COLO668 (cell line): ENCODE measurements around the gene TLR3.
"Not testable (repeated sequence)": the region's sequence is repeated elsewhere in the genome, so short reads cannot be mapped to it uniquely, and the experiment has no call there.

Experiments
- DNase-seq: peaks from one replicate; lab custom pipeline; 2025; ENCODE audit not compliant: unreplicated experiment; lab: John Stamatoyannopoulos, UW

The TLR3 gene

GRCh38 chr4:186068581-186069348, at the start of gene TLR3:
Gene TLR3 (plus strand): TSS chr4:186069156. CDS start chr4:186076620, 7,464 bp downstream.
- DNase-seq: no peak

GRCh38 chr4:186019269-186019668, 49.7 kb upstream of the TLR3 start:
- no peak for DNase-seq

GRCh38 chr4:186020106-186020792, 48.7 kb upstream of the TLR3 start:
- DNase-seq: no peak

GRCh38 chr4:186020793-186021407, 48.1 kb upstream of the TLR3 start:
- DNase-seq: no peak

GRCh38 chr4:186021461-186022167, 47.3 kb upstream of the TLR3 start:
- peak; percentile 32 for DNase-seq

DNA sequence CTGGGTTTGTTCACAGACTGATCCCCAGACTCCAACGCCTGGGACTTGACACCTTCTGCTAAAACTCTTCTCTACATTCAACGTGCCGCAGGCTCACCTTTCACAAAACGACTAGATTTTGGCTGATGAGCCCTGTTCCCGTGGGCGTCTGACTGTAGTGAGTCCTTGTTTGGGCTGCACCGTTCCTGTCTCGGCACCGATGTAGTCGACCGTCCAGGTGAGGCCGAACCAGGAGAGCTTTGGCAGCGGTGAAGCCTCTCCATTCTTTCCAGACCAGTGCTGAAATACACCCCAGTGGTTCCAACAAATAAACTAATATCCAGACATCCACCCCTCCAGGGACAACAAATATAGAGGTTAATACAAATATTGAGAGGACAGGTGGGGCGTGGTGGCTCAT, 45.0 kb upstream of the TLR3 start:
- DNase-seq: no peak

DNA sequence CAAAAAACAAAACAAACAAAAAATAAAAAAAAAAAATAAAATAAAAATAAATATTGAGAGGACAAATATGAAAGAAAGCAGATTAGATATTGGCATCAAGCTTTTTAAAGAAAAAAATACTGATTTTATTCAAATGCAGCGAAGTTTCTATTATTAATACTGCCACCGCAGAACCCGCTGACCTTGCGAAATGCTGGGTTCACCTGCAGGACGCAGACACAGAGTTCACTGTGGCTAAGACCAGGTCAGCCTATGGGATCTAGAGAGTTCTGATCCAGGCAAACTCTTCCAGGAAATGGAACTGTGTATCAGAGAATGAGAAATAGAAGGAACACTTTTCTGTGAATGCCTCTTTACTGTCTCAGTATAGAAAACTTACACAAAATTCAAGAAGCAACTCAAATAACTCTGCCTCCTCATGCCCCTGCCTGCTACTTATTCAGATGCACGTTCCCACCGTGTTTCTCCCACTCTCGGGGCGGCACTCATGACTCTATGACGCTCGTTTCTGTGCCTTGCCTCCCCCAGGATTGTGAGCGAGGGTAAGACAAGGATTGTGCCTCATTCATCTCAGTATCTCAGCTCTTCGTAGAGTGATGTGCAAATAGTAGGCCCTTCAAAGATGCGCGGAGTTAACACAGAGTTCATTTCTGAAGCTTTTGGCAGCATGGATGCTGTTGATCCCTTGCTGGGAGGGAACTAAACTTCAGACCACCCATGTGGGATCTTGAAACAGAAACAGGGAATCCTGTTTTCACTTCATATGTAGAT, 44.1 kb upstream of the TLR3 start:
- DNase-seq: no peak

DNA sequence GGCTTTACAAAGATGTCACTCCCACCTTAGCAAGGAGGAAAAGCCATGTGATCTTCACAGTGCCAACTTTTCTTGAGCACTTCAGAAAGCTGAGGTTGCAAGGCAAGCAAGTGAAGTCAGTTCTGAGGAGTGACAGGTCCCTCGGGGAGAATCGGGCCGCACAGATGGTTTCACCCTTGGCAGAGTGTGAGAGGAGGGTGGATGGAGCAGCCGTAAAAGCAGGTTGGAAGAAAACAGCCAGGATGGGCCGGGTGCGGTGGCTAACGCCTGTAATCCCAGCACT, 43.6 kb upstream of the TLR3 start:
- no peak for DNase-seq

GRCh38 chr4:186027405-186027804, 41.6 kb upstream of the TLR3 start:
- no peak for DNase-seq

- no peak for DNase-seq
These were observed 39.2 kb upstream of the TLR3 start for GRCh38 chr4:186029571-186030398.

DNA sequence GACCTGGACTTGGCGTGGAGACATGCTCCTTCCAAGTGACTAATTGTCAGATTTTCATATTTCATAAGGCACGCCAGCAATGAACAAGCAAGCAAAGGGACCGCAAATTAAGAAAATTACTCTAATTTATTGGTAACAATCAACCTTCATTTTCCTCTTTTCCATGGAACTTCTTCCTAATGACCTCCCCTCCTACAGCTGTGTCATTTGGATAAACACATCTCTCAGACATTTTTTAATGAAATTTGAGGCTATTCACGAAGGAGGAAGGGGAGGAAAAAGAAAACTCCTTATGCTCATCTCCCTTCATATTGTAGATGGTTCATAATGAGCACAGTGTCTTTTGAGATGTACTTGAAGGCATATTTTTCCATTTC, 38.6 kb upstream of the TLR3 start:
- DNase-seq: no peak

- no peak for DNase-seq
These were observed 38.2 kb upstream of the TLR3 start for GRCh38 chr4:186030795-186031194.

- no peak for DNase-seq
These were observed 36.7 kb upstream of the TLR3 start for GRCh38 chr4:186032259-186032658.

DNA sequence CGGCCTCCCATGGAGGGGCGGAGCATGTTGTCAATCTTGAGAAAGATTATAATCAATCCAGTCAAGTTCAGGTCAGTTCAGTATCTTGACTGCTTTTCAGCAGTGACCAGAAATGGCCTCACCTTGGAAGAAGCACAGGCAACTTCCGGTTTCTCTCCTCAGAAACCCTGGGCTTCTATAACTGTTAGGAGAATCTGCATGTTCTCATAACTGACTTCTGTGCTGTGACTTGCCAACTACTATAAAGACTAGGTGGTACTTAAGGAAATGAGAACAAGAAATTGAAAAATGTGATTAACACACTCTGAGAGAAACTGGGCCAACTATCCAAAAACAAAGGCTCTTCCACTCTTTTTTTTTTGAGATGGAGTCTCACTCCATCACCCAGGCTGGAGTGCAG, 35.9 kb upstream of the TLR3 start:
- DNase-seq: no peak

- not testable (repeated sequence) for DNase-seq
These were observed 34.3 kb upstream of the TLR3 start for GRCh38 chr4:186034613-186035012.

GRCh38 chr4:186036976-186037581, 31.9 kb upstream of the TLR3 start:
- no peak for DNase-seq

DNA sequence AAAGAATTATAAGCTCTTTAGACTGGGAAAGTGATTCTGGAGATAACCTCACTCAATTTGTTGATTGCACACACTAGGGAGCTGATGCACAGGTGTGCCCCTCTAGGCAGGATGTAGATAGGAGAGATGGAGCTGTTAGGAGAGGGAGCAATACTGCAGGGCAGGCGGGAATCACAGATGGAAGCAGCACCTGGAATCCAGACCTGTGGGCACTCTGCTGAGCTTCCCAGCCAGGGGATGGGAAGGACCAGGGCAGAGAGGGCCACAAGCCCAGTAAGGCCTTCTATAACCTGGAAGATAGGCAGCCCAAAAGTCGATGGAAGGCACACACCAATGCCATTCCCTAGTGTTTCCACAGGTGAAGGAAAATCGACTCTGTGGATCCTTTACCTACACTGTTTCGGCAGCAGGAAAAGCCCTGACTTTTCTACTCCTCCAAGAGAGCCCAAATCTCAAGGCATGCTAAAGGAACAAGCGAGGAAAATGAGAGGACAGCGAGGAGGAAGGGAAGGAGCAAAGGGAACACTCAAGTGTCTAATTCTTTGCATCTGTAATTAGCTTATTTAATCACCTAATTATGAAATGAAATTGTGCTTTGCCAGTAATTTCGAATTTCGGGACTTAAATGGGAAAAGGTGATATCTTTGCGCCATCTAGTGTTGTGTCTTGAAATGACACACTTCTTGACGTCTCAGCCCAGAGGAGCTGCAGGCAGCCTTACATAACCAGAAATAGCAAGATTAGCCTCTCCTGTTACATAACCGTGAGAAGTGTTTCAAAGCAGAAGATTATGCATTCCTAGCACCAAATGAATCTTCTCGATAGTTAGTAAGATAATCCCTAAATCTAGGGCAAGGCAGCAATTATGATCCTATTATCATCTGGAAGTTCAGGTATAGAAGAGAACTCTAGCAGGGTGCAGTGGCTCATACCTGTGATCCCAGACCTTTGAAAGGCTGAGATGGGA, 31.0 kb upstream of the TLR3 start:
- DNase-seq: peak; percentile 47

- no peak for DNase-seq
These were observed 29.3 kb upstream of the TLR3 start for GRCh38 chr4:186039697-186040096.

- no peak for DNase-seq
These were observed 28.6 kb upstream of the TLR3 start for GRCh38 chr4:186040316-186040715.
